A549 (cell line): ENCODE data around the gene MEPCE.

Source experiments
- CEBPB ChIP-seq, 2 experiments: fragments of >200 bp in 1 of 2; sonication (Bioruptor Twin) in 1 of 2; formaldehyde crosslinking in 1 of 2; IDR thresholded peaks; 2 replicates each; pipeline ENCODE4 v1.6.1; 2012 to 2016
- MAFK ChIP-seq: fragments of 450-650 bp; IDR thresholded peaks from 2 replicates; pipeline ENCODE4 v1.6.1; 2014; ENCODE audit not compliant: partially characterized antibody
- NFE2L2 ChIP-seq: fragments of 150-350 bp; conservative IDR thresholded peaks from 2 replicates; pipeline ENCODE4 v1.6.1; 2014; ENCODE audit warnings: low read length
- POLR2A ChIP-seq: IDR thresholded peaks from 2 replicates; pipeline ENCODE4 v1.6.1; 2012; ENCODE audit warnings: mild to moderate bottlenecking, low read length
- POLR2AphosphoS2 ChIP-seq: conservative IDR thresholded peaks from 2 replicates; pipeline ENCODE4 v1.6.1; 2012; ENCODE audit warnings: low read length, improper control_type of control experiment, inconsistent platforms
- RFX5 ChIP-seq: fragments of 450-650 bp; IDR thresholded peaks from 2 replicates; pipeline ENCODE4 v1.7.1; 2014; ENCODE audit warnings: antibody characterized with exemption, mild to moderate bottlenecking, moderate library complexity
- ZFP36 ChIP-seq: fragments of 450-650 bp; IDR thresholded peaks from 2 replicates; pipeline ENCODE4 v1.6.1; 2014; ENCODE audit warnings: borderline replicate concordance; ENCODE audit not compliant: partially characterized antibody
- ZSCAN20 ChIP-seq: fragments of 250-450 bp; sonication (Bioruptor Pico); IDR thresholded peaks from 2 replicates; pipeline ENCODE4 v1.8.0; 2022; ENCODE audit warnings: mild to moderate bottlenecking, moderate library complexity
- TF ChIP-seq, protein P1 (sequence below): fragments of >200 bp; sonication (Bioruptor Twin); formaldehyde crosslinking; IDR thresholded peaks from 3 replicates; pipeline ENCODE4 v1.5.1; 2016
- TF ChIP-seq, protein P2 (sequence below): fragments of 450-650 bp; IDR thresholded peaks from 2 replicates; pipeline ENCODE4 v1.6.1; 2014; ENCODE audit warnings: antibody characterized with exemption

- TF ChIP-seq RFX5 (no peak), POLR2A (no peak), POLR2AphosphoS2 (no peak), ZSCAN20 (no peak), CEBPB (IDR thresholded peaks at IDR 0.05) (no peak), NFE2L2 (no peak), ZFP36 (no peak), MAFK (no peak)
- TF ChIP-seq, protein P1, sequence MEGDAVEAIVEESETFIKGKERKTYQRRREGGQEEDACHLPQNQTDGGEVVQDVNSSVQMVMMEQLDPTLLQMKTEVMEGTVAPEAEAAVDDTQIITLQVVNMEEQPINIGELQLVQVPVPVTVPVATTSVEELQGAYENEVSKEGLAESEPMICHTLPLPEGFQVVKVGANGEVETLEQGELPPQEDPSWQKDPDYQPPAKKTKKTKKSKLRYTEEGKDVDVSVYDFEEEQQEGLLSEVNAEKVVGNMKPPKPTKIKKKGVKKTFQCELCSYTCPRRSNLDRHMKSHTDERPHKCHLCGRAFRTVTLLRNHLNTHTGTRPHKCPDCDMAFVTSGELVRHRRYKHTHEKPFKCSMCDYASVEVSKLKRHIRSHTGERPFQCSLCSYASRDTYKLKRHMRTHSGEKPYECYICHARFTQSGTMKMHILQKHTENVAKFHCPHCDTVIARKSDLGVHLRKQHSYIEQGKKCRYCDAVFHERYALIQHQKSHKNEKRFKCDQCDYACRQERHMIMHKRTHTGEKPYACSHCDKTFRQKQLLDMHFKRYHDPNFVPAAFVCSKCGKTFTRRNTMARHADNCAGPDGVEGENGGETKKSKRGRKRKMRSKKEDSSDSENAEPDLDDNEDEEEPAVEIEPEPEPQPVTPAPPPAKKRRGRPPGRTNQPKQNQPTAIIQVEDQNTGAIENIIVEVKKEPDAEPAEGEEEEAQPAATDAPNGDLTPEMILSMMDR: no peak
- TF ChIP-seq, protein P2, sequence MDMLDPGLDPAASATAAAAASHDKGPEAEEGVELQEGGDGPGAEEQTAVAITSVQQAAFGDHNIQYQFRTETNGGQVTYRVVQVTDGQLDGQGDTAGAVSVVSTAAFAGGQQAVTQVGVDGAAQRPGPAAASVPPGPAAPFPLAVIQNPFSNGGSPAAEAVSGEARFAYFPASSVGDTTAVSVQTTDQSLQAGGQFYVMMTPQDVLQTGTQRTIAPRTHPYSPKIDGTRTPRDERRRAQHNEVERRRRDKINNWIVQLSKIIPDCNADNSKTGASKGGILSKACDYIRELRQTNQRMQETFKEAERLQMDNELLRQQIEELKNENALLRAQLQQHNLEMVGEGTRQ: no peak
Measured at GRCh38 chr7:100434297-100435144, 4.9 kb downstream of the MEPCE start.
